ENCODE results near the gene ZFYVE1. TPM values are rescaled to one million over a fixed set of nuclear protein-coding genes. Genes with fewer than 3 reads are reported as not detected.

Gene ZFYVE1
- total and polyA plus RNA-seq, 2 of the 13 experiments (the other 11 are each of a cell fraction or from before 2014, with no cell fraction given) = 2.6 to 5.3 TPM

- H3K79me2 ChIP-seq (ENCODE audit: insufficient read depth, low read length) = peaks cover 51% of the 10 kb centered on the region
- no peaks in the 10 kb centered on the region; a peak in 1 of 5 replicates for H3K27me3 ChIP-seq (ENCODE audit: control insufficient read depth in 1 of 2, insufficient read depth in 2 of 2, low read length in 2 of 2)
- peak overlapping the region; percentile 79 to 95 (median 93) for H3K4me3 ChIP-seq (replicated peaks in 1 of 3; ENCODE audit: insufficient read depth in 1 of 3, low read depth in 2 of 3, low read length in 3 of 3)
- no peak overlapping the region for H2AFZ ChIP-seq (ENCODE audit: low read length)
- DNase-seq (ENCODE audit: low spot score) (peak; percentile 10), ATAC-seq (peak; percentile 41), FAIRE-seq (no peak)
- H4K20me1 ChIP-seq (ENCODE audit: insufficient read depth, low read length) = peaks cover 34% of the 10 kb centered on the region
- under 1% methylated on average over 27 of the region's 27 CpGs for WGBS (ENCODE audit: low lambda C conversion rate)
- in situ Hi-C loops (cut with HindIII; ENCODE audit: extremely low pct_ligation_motif_present, low pct_unique_long_range_greater_than_20kb) = no loop called here
- peak overlapping the region; percentile 60 for H3K4me2 ChIP-seq (ENCODE audit: low read depth, low read length)
- H3K27ac ChIP-seq (ENCODE audit: extremely low read length, insufficient read depth, low read length) = peak overlapping the region; percentile 99
- TSS peak; percentile 60 for BruUV-seq (replicated peaks)
- POLR2A ChIA-PET = interaction anchor here (0.6 to 2.4 kb wide), 21 partner anchors 8 to 510 kb away, joined by 3 to 38 read pairs (median 4); partner anchors contain the start of genes ACOT2, NUMB, PSEN1 and RIOX1
- peak overlapping the region; percentile 96 for H3K9ac ChIP-seq (ENCODE audit: insufficient read depth, low read depth, low read length)
- peaks cover 31% of the 10 kb centered on the region for H3K4me1 ChIP-seq (ENCODE audit: insufficient read depth, low read length)
- CTCF ChIA-PET (ENCODE audit: low intra/inter-chr PET ratio, low total read pairs) = no interaction called here
- intact Hi-C loops (cut with micrococcal nuclease; ENCODE audit: unreplicated experiment) = loop anchor here (5.0 kb wide), 1 partner anchor 78 kb away; the partner anchor contains the start of gene PSEN1
- peaks cover 0 to 17% of the 10 kb centered on the region in 2 experiments; a peak in 3 of 5 replicates for H3K36me3 ChIP-seq (replicated peaks in 1 of 2; ENCODE audit: control insufficient read depth in 1 of 2, insufficient read depth in 2 of 2, low read length in 2 of 2)
- no peaks in the 10 kb centered on the region for H3K9me3 ChIP-seq (ENCODE audit: low read length)
- TF ChIP-seq ZNF850 (CRISPR knock-in tag; conservative IDR thresholded peaks at IDR 0.05) (no peak), WIZ (CRISPR knock-in tag; IDR thresholded peaks at IDR 0.05) (0 out of 2 replicates have a peak, but pooled peaks have one; percentile 12), CREBL2 (CRISPR knock-in tag; IDR thresholded peaks at IDR 0.05; ENCODE audit: borderline replicate concordance) (0 out of 2 replicates have a peak, but pooled peaks have one; percentile 12), KAT8 (CRISPR knock-in tag; IDR thresholded peaks at IDR 0.05) (0 out of 2 replicates have a peak, but pooled peaks have one; percentile 13), E2F1 (CRISPR knock-in tag; IDR thresholded peaks at IDR 0.05) (0 out of 2 replicates have a peak, but pooled peaks have one; percentile 27), ZNF564 (CRISPR knock-in tag; IDR thresholded peaks at IDR 0.05) (0 out of 2 replicates have a peak, but pooled peaks have one; percentile 12), ZNF235 (CRISPR knock-in tag; IDR thresholded peaks at IDR 0.05; ENCODE audit: borderline replicate concordance) (0 out of 2 replicates have a peak, but pooled peaks have one; percentile 6), ZBTB10 (CRISPR knock-in tag; IDR thresholded peaks at IDR 0.05; ENCODE audit: borderline replicate concordance) (peak; percentile 50; the same call in 1 of the 2 replicates), KDM5A (IDR thresholded peaks at IDR 0.05; ENCODE audit: borderline replicate concordance, low read length) (peak; percentile 58; the same call in 1 of the 2 replicates), TEF (CRISPR knock-in tag; IDR thresholded peaks at IDR 0.05) (peak; percentile 50; the same call in 1 of the 2 replicates), PTBP1 (IDR thresholded peaks at IDR 0.05; ENCODE audit: low read depth, low read length, poor library complexity, severe bottlenecking) (no peak)
- TF ChIP-seq, protein P1, sequence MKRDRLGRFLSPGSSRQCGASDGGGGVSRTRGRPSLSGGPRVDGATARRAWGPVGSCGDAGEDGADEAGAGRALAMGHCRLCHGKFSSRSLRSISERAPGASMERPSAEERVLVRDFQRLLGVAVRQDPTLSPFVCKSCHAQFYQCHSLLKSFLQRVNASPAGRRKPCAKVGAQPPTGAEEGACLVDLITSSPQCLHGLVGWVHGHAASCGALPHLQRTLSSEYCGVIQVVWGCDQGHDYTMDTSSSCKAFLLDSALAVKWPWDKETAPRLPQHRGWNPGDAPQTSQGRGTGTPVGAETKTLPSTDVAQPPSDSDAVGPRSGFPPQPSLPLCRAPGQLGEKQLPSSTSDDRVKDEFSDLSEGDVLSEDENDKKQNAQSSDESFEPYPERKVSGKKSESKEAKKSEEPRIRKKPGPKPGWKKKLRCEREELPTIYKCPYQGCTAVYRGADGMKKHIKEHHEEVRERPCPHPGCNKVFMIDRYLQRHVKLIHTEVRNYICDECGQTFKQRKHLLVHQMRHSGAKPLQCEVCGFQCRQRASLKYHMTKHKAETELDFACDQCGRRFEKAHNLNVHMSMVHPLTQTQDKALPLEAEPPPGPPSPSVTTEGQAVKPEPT (CRISPR knock-in tag; IDR thresholded peaks at IDR 0.05; ENCODE audit: low read depth) = no peak
- TF ChIP-seq, protein P2, sequence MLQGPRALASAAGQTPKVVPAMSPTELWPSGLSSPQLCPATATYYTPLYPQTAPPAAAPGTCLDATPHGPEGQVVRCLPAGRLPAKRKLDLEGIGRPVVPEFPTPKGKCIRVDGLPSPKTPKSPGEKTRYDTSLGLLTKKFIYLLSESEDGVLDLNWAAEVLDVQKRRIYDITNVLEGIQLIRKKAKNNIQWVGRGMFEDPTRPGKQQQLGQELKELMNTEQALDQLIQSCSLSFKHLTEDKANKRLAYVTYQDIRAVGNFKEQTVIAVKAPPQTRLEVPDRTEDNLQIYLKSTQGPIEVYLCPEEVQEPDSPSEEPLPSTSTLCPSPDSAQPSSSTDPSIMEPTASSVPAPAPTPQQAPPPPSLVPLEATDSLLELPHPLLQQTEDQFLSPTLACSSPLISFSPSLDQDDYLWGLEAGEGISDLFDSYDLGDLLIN (CRISPR knock-in tag; IDR thresholded peaks at IDR 0.05; ENCODE audit: borderline replicate concordance) = 0 out of 2 replicates have a peak, but pooled peaks have one; percentile 52
Measured at GRCh38 chr14:73058922-73059673, 32.2 kb upstream of the ZFYVE1 start.

Data from HepG2 (cell line).